Mesenteric fat pad (tissue), 1 donor: ENCODE measurements around the gene MYL7. TPM values are rescaled to one million over a fixed set of nuclear protein-coding genes. Genes with fewer than 3 reads are reported as not detected.
"Not testable (repeated sequence)": the region's sequence is repeated elsewhere in the genome, so short reads cannot be mapped to it uniquely, and the experiment has no call there.

Experiments used
- DNase-seq: peaks from one replicate; pipeline ENCODE4 v3.0.0-alpha.2; 2020; ENCODE audit warnings: low spot score
- total RNA-seq: library from RNA; stranded (reverse); fragmentation: NEBNext Ultra II Directional; extraction: Animal tissue kit (Norgen Biotek cat#: 25700); gene quantifications from one replicate; pipeline ENCODE4 v1.2.1, GENCODE V29; 2021
- donor health status: DM: yes; HTN: yes; CAD: no.

Gene MYL7
- total RNA-seq, 1 donor from 2014 or later: not detected

- DNase-seq: no peak
Measured at GRCh38 chr7:44133295-44133694, 7.8 kb downstream of the MYL7 start.

GRCh38 chr7:44132039-44132438, 9.1 kb downstream of the MYL7 start:
- no peak for DNase-seq

GRCh38 chr7:44131173-44132029, 9.7 kb downstream of the MYL7 start:
- no peak for DNase-seq

- DNase-seq: no peak
Measured at GRCh38 chr7:44128721-44129582, 12.2 kb downstream of the MYL7 start.

GRCh38 chr7:44127161-44127560, 14.0 kb downstream of the MYL7 start:
- no peak for DNase-seq

- not testable (repeated sequence) for DNase-seq
Measured at GRCh38 chr7:44126574-44126973, 14.6 kb downstream of the MYL7 start.

GRCh38 chr7:44124822-44125202, 16.3 kb downstream of the MYL7 start:
- DNase-seq: no peak

- DNase-seq: peak; percentile 99
Measured at GRCh38 chr7:44123190-44124003, 17.7 kb downstream of the MYL7 start, which contains the start of gene POLD2. TSS of gene POLD2 (minus strand) at chr7:44123548. CDS start at chr7:44122053, 1,495 bp downstream.

- no peak for DNase-seq
Measured at GRCh38 chr7:44122529-44122928, 18.6 kb downstream of the MYL7 start.

GRCh38 chr7:44121761-44122420, 19.2 kb downstream of the MYL7 start:
- DNase-seq: no peak

- no peak for DNase-seq
Measured at GRCh38 chr7:44120395-44120794, 20.7 kb downstream of the MYL7 start.

- no peak for DNase-seq
Measured at GRCh38 chr7:44119829-44120380, 21.2 kb downstream of the MYL7 start.

GRCh38 chr7:44117801-44118429, 23.2 kb downstream of the MYL7 start:
- DNase-seq: no peak

GRCh38 chr7:44116789-44117666, 24.1 kb downstream of the MYL7 start:
- no peak for DNase-seq

- no peak for DNase-seq
Measured at GRCh38 chr7:44116087-44116788, 24.9 kb downstream of the MYL7 start.

- DNase-seq: no peak
Measured at GRCh38 chr7:44114586-44115310, 26.4 kb downstream of the MYL7 start.

- no peak for DNase-seq
Measured at GRCh38 chr7:44113764-44114354, 27.3 kb downstream of the MYL7 start.
